Kasumi-1 (cell line): ENCODE measurements around the gene BAHCC1.

ENCODE experiments used
- DNase-seq, 2 experiments: peaks; one replicate each; lab custom pipeline; 2025; lab: John Stamatoyannopoulos, UW

The BAHCC1 gene

DNA sequence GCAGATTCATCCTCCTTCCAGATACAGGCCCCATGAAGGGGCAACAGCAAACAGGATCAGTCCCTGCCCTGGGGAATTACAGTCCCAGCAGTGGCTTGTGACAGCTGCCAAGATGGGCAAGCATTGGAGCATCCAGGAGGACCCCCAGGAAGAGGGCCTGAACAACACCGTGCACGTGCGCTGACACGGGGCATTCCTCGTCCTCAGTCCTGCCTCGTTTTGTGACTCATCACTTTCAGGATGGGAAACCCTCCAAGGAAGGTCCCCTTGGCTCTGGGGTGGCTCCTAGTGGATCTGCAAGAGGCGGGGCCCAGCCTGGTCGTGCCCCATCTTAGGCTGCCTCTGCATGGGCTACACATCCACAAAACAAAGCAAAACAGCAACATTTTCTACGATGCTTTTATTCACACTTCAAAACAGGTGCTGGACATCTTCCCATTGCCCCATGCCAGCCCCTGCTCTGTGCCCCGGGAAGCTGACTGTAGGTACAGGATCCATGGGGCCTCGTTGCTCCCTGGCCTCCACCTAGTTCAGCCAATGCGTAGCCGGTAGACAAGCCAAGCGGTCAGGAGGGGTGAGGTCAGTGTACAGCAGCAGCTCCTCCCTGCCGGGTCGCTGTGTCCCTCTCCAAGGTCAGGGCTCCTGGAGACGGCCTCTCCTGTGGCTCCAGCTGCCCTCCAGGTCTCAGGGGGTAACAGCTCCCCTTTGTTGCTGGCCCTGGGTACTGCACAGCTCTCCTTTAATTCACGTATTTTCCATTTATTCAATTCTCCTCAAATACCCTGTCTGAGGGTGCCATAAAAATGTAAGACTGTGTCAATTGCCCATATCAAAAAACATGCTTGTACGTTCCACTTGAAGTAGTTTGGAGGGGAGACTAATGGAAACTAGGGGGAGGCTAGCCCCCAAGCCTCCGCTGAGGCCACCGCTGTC lies 85.1 kb downstream of the BAHCC1 start:
- DNase-seq: no peak

DNA sequence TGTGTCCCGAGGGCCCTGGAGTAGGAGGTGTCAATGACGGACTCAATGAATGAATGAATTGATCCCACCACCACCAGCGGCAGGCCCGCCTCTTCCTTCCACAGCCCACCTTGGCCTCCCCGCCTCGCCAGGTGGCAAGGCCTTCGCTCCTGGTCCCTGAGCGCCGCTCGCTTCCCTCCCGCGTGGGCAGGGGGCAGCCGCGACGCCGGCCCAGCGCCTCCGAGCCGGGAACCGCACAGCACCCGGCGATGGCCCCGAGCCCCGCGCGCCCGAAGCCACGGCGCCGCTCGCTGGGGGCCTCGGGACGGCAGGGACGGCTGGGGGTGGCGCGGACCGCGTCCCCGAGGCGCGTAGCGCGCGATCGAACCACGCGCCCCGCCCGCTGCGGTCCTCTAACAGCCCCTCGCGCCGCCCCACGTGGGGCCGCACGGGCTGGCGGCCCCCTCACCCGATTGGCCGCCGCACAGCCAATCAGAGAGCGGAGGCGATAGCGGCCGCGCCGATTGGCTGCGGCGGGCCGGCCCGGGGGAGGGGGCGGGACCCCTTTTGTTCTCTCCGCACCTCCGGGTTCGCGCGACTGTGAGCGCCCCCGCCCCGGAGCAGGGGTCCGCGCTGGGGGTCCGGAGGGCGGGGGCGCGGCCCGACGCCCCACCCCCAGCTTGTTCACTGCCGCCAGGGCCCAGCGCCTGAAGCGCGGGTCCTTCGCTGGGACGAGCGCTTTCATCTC lies 86.0 kb downstream of the BAHCC1 start:
- peak; percentile 92 for DNase-seq

DNA sequence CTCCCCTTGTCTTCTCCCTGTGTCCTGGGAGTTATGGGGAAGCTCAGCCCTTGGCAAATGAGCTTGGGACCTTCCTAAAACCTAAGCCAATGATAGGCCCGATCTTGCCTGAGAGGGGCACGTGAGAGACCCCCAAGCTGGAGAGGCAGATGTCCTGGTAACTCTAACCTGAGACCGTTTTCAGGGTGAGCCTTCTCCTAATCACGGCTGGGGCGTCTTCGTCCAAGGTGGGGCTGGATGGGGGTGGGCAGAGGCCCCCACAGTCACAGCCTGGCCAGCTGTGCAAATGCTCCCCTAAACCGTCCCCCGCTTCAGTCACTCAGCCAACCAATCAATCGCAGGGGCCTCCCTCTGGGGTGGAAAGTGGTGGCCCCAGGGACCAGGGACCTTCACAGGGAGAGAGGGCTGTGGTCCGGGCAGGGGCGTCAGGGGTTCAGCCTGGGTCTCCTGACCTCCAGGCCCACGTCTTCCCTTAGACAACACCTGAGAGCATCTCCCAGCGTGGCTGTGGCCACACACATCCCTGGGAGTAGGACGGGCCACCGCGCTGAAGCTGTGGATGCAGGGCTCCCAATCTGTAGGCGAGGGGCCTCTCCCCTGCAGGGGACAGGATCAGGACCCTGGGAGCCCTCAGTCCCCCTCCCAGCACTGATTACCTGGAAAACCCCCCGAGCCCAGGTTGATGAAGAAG lies 86.7 kb downstream of the BAHCC1 start:
- no peak for DNase-seq

DNA sequence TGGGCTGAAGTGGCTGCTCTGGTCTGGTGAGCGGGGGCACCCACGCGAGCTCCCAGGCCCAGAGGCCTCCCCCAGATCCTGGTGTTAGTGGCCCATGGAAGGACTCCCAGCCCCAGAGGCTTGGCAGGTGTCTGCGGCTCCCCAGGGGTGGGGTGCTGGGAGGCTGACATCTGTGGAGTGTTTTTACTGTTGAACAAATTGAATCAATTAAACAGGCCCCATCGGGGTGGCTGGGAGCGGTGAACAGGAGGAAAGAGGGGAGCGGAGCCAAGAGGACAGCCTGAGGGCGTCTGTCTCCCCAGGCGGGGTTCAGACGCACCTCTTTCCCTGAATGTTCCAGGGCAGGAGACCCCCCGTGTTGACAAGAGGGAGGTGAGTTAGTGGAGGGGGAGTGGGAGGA lies 87.4 kb downstream of the BAHCC1 start:
- DNase-seq: peak in 1 of 2 experiments; percentile 57

DNA sequence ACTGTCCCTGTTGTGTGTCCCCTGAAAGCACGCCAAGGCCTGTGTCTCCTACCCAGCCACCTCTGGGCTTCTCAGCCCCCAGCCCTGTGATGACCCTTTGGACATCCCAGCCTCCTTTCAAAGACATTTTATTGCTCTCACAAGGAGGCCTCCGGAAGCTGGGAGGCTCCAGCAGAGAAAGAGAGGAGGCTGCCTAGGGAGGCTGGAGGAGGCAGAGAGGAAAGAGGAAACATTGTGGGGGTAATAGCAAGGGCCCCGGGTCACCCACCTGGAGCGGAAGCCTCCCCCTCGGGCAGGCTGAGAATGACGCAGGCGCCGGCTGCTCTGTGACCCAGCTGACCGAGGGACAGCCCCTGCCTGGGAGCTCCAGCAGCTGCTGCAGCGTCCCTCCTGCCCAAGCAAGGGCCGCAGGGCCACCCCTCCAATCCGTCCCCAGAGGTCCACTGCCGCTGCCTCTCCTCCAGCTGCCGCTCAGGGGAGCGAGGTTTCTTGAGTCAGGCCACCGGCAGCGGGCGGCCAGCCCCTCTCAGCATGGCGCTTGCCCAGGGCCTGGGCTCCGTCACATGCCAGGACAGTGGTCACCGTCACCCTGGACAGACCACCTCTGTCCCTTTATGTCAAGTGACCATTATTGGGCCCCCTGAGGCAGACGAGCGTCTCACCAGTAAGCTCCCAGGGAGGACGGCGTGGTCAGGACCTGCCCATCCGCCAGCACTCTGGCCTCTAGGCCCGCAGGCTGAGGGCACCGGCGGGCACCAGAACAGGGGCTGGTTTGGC lies 88.0 kb downstream of the BAHCC1 start:
- DNase-seq: peak; percentile 94 to 95

DNA sequence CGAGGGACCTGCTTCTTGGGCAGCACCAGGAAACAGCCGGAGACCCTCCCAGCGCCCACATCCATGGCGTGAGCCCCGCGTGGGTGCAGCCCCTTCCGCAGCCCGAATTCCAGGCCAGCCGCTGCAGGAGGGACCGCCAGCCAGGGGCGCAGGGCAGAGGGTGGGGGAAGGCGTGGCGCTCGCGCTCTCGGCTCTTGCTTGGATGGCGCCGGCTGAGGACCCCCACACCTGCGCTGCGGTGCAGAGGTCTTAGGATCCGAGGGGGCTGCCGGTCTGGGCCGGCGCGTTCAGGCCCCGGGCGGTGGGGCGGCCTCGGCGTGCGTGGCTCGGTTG lies 88.6 kb downstream of the BAHCC1 start:
- DNase-seq: no peak

DNA sequence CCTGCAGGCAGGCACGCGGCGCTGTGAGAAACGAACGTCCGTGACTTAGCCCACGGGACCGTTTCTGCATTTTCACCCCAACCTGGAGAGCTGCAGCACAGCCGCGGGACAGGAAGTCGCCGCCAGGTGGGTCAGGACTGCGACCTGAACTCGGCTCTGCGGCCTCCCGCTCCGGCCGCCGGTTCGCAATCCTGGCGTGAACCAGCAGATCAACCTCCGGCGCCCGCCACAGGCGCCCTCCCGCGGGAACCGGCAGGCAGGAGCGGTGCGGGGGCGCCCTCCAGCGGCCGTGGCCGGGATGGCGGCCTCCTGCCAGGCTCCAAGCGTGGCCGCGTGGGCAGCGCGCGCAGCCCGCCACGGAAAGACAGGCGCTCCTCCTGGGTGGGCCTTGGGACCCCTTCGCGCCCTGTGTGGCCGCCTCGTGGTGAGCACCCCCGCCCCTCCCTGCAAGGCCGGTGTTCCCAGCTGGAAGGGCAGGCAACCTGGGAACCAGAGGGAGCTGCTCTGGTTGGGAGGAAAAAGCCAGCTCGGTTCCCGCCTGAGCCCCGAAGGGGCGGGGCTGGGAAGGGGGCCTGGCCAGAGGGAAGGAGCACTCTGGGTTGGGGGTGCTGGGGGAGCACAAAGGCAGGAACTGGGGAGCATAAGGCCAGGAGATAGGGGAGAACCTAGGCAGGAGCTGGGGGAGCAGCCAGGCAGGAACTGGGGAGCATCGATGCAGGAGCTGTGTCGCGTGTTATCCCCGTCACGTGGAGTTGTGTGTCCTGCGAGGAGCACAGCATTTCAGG lies 89.1 kb downstream of the BAHCC1 start:
- peak; percentile 88 to 90 for DNase-seq

DNA sequence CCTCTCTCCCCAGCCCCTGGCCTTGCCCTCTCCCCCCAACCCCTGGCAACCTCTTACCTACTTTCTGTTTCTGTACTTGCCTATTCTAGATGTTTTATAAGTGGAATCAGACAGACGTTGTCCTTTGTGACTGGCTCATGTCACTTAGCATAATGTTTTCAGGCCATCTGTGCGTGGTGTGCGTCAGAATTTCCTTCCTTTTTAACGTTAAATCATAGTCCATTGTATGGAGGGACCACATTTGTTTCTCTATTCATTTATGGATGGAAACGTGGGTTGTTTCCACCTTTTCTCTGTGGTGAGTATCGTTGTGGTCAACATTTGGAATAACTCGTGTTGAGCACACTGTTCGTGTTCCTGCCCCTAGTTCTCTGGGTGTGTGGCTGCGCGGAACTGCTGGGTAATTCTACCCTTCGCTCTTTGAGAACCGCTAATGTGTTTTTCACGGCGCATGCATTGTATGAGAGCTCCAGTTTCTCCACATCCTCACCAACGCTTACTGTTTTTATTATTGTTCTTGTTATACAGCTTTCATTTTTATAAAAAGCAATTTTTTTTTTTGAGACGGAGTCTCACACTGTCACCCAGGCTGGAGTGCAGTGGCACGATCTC lies 91.0 kb downstream of the BAHCC1 start:
- DNase-seq: peak; percentile 82 to 89

DNA sequence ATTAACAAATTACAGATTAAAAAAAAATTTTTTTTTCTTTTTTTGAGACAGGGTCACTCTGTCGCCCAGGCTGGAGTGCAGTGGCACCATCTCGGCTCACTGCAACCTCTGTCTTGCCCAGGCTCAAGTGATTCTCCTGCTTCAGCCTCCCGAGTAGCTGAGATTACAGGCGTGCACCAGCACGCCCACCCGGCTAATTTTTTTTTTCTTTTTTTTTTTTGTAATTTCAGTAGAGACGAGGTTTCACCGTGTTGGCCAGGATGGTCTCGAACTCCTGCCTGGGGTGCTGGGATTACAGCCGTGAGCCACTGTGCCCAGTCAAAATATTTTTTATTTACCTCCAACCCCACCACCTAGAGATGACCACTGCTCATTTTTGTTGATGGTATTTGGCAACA lies 91.8 kb downstream of the BAHCC1 start:
- no peak for DNase-seq

DNA sequence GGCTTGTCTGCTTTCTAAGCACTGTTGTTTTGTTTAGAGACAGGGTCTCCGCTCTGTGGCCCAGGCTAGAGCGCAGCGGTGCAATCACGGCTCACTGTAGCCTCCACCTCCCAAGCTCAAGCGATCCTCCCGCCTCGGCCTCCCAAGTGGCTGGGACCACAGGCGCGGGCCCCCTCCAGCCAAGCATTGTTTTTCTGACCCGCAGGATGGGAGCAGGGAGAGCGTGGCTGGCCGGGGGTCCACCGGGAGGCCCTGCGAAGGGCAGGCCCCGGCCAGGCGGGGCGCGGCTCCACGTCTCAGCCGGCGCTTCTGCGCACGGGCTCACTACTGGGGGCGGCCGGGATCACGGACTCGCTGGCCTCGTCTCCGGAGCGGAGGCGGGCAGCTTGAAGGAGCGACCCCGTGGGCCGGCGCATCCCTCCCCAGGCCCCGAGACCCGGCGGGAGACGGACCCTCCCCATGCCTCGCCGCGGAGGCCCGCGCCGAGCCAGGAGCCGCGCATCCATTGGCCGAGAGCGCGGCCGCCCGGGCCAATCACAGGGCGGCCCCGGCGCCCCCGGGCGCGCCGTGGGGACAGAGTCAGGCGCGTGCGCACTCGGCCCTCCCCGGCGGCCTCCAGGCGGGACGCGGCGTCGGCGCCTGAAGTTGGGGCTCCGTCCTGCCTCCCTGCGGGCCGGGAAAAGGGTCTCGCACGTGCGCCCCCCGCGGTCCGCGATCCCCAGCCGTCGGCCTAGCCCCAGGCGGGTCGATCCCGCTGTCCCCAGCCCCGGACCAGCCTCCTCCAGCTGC lies 92.4 kb downstream of the BAHCC1 start:
- DNase-seq: peak; percentile 35 to 60

DNA sequence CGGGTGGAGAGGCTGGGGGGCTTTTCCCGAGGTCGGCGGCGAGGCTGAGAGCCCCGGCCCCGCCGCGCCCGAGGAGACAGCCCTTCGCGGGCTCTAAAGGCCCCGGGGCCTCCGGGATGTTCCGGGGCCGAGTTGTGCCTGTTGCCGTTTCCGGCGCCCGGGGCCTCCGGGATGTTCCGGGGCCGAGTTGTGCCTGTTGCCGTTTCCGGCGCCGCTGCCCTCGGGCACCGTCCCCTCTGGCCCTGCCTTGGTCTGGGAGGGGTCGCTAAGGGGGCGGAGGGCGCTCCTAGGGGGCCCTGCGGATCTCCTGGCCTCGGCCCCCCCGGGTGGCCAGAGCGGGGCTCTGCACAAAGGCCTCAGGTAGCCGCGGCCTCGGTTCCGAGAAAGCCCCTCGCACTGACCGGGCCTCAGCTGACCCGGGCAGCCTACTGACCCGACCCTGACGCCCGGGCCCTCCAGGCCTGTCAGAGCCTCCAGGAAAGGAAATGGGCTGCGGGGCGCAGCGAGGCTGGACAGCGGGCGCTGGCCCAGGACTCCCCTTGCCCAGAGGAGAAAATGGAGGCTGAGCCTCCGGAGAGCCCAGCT lies 93.1 kb downstream of the BAHCC1 start:
- DNase-seq: no peak

DNA sequence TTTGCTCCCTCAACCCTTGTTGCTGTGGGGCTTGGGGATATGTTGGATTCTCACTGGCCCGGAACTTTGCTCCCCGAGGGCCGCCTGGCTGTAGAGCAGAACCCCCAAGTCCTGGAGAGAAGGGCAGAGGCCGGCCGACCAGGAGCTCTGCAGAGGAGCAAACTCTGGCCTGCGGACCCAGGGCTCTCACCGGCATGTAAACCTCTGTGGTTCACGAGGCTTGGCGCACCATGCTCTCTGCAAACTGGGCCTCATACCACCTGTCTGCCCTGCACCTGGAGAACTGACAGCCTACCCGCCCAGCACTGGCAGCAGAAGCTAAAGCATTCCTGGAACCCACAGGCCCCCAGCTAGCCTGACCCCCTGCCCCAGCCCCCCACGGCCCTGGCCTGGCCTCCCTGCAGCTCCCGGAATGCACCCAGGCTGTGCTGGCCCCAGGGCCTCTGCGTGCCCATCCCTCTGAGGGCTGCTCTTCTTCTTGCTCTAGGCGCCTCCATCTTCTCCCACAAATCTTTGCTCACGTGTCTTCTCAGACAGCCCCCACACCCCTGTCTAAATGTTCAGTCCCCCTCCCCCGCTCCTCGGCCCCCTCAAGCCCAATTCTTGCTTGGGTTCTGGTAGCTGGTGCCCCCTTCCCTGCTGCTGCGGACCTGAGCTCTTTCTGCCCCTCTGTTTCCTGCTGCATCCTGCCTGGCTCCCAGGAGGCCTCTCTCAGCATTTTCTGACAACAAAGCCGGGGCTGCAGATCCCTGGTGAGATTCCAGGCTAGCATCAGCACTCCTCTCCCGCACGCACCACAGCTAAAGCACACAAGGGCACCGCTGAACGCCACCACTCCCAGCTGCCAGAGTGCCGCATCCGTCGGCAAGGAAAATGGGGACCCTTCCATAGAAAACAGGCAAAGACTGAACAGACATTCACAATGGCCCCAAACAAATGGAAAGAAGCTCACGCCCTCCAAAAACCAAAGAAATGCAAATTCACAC lies 94.0 kb downstream of the BAHCC1 start:
- no peak for DNase-seq

DNA sequence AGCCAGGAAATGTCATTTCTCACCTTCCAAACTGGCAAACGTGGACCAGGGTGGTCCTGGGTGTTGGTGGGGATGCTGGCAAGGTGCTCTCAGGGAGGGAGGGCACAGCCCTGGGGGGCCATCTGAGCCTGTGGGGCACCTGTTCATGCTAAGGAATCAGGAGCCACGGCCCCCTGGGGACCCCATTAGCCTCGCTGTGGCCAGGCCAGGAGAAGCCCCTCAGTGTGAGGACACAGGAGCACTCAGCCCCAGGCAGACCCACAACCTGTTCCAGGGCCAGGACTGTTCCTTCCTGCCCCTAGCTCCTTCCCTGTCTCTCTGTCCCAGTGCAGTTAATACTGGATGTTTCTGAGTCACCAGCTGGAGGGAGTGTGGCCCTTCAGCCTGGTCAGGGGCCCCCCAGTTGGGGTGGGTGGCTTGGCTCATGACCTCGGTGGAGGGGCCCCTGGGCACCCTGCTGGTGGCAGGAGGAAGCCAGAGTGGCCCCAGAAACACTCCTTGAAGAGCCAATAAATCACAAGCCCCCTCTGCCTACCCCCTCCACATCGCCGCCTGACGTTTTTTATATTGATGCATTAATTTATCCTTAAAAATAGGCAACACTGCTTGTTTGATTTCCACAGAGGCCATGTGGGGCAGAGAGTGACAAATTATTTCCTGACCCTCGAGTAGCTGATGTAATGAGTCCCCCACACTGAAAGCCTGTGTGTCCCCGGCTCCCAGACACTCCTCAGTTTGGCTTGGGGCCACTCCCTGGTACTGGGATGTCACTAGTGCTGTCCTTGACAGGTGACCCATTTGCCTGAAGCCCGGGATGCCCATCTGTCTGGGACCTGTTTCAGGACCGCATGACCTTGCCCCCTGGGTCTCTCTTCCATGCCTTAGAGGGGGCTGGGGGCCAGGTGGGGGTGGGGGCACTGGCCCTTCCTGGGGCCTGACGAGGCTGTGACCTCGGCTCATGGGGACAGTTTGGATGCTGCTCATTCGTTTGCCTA lies 95.0 kb downstream of the BAHCC1 start:
- no peak for DNase-seq

DNA sequence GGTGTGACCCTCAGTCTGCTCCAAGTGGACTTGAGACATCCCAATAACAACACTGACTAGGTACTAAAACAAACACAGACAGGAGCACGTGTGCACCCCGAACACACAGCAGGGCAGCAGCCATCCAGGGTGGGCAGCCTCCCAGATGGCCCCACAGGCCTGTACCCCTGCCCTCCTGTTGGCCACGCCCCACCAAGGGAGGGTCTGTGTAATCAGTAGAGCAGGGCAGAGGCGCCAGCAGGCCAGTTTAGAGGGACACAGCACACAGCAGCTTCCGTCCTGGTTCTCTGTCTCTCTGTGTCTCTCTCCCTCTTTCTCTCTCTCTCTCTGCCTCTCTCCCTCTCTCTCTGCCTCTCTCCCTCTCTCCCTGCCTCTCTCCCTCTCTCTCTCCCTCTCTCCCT lies 95.9 kb downstream of the BAHCC1 start:
- no peak for DNase-seq

DNA sequence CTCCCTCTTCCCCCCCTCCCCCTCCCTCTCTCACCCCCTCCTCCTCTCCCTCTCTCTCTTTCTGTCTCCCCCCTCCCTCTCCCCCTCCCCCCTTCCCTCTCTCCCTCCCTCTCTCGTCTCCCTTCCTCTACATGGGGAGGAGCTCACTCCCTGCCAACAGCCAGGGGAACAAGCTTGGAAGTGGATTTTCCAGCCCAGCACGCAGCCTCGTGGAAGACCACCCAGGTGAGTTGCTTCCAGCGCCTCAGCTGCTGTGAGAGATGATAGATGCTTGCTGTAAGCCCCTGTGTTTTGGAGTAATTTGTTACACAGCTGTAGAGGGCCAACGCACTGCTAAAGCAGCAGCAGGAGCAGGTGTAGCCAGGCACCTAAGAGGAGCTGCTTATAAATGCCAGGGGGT lies 96.5 kb downstream of the BAHCC1 start:
- DNase-seq: no peak

DNA sequence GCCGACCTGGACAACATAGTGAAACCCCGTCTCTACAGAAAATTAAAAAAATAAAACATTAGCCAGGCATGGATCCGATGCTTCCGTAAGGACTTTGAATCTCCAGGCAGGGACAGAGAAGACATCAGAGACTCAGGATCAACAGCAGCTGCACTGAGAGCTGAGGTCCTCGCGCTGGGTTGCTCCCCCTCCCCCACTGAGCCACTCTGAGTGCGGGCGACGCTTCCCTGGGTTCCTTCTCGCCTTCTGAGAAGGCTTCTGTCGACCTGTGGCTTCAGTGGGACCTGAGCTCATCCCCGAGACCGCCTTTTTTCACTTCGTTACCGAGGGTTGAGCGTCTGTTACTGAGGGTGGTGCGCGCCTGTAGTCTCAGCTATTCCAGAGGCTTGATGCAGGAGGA lies 96.9 kb downstream of the BAHCC1 start:
- no peak for DNase-seq

DNA sequence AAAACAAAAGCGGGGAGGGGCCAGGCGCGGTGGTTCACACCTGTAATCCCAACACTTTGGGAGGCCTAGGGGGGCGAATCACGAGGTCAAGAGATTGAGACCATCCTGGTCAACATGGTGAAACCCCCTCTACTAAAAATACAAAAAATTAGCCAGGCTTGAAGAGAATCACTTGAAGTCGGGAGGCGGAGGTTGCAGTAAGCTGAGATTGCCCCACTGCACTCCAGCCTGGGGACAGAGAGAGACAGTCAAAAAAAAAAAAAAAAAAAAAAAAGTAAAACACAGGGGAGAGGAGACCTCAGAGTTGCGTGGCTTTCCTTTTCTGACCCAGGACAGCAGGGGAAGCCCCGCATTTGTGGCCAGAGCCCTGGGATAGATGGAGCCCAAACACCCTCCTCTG lies 97.4 kb downstream of the BAHCC1 start:
- DNase-seq: no peak
